Measurements from ENCODE around the gene SCNM1.
A peak's percentile ranks its signal among the peaks of the same experiment; 100 is the strongest.

The SCNM1 gene, protein sequence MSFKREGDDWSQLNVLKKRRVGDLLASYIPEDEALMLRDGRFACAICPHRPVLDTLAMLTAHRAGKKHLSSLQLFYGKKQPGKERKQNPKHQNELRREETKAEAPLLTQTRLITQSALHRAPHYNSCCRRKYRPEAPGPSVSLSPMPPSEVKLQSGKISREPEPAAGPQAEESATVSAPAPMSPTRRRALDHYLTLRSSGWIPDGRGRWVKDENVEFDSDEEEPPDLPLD

GRCh38 chr1:151165738-151166504, at the start of gene SCNM1, which contains the start of gene LYSMD1:
TSS of gene SCNM1 (plus strand) at chr1:151166144. CDS start at chr1:151166153, 9 bp downstream.
TSS of gene LYSMD1 (minus strand) at chr1:151165902. CDS start at chr1:151165258, 644 bp downstream.
- DNase-seq, result peak; percentile 94 to 99 (median 97)
- intact Hi-C loops (cut with DNase I), result no loop called here

GRCh38 chr1:151124763-151125403, 41.1 kb upstream of the SCNM1 start:
- DNase-seq, result no peak
- intact Hi-C loops (cut with DNase I), result no loop called here

DNA sequence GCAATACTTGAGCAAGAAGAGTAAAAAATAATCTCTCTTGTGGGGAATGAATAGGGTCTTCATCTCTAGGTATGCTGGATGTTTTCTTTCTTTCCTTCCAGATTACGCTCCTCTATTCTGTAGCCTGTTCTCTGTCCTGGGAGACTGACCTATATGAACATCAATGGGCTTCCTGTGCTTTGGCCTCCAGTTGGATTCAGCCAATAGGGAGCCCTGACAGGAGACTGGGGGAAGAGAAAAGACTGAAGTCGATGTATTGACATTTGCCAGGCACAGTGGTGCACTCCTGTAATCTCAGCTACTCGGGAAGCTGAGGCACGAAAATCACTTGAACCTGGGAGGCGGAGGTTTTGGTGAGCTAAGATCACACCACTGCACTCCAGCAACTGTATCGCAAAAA, 37.1 kb upstream of the SCNM1 start:
- DNase-seq, result no peak
- intact Hi-C loops (cut with DNase I), result no loop called here

- intact Hi-C loops (cut with DNase I), result no loop called here
Measured at GRCh38 chr1:151130987-151131586, 34.9 kb upstream of the SCNM1 start.

GRCh38 chr1:151131701-151132334, 34.1 kb upstream of the SCNM1 start:
- intact Hi-C loops (cut with DNase I), result no loop called here
- DNase-seq, result peak in 5 of 10 donors; percentile 25 to 89 (median 28)

More at GRCh38 chr1:151130987-151131586, 34.9 kb upstream of the SCNM1 start:
- peak; percentile 47 to 97 (median 86) for DNase-seq

DNA sequence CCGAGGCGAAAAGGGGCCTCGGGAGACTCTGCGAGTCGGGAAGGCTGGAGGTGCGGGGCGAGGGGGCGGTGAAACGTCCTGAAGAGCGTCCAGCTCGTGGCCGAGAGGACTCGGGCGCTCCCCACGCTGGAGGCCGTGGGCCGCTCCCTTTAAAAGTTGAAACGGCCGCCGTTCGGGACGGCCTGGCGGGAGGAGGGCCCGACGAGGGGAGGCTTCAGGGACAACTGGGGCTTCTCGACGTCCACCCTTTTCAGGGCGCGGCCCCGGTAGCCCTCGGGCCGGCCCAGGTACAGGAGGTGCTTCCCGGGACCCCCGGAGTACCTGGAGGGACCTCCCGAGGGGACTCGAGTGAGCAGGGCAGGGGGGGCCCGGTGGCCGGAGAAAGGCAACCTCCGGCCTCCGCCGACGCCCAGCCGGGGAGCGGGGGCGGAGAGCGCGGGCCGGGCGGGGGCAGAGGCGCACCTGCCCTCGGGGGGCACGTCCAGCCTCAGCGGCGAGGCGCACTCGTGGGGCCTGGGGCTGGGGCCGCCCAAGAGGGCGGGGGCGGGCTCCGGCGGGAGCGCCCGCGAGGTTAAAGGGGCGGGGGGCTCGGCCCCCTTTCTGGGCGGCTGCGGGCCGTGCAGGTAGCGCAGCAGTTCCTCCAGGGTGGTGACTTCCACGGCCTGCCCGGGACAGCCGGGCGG, 33.5 kb upstream of the SCNM1 start:
- intact Hi-C loops (cut with DNase I), result no loop called here
- DNase-seq, result peak in 1 of 10 donors; percentile 66

DNA sequence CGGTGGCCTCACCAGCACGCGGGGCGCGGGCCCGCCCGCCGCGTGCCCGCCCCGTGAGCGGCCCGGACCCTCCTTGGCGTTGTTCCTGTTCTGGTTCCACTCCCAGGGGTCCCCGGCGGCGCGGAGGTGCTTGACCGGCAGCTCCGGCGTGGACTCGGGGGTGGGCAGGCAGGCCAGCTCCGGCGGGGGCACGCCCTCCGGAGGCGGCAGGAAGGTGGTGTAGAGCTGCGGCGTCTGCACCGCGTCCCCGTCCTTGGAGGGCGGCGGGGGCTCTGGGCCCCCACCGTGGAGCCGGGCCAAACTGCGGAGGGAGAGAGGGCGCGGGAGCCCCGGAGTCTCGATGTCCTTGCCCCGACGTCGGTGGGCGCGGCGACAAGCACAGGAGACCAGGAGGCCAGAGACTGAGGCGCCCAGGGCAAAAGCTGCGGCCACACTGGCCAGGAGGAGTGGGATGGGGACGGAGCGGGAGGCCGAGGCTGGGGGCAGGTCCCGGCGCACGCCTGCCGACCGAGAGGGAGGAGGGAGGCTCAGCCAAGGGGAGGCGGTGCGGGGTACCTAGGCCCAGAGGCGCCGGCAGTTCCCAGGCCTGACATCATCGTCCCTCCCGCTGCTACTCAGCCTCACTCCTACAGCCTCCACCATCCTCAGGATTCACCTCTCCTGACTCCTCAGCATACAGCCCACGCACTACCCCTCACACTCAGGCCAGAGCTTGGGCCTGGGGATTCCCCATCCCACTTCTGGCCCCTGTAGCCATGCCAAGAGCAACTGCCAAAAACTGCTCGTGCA, 32.7 kb upstream of the SCNM1 start:
- intact Hi-C loops (cut with DNase I), result no loop called here
- DNase-seq, result peak in 1 of 10 donors; percentile 80

DNA sequence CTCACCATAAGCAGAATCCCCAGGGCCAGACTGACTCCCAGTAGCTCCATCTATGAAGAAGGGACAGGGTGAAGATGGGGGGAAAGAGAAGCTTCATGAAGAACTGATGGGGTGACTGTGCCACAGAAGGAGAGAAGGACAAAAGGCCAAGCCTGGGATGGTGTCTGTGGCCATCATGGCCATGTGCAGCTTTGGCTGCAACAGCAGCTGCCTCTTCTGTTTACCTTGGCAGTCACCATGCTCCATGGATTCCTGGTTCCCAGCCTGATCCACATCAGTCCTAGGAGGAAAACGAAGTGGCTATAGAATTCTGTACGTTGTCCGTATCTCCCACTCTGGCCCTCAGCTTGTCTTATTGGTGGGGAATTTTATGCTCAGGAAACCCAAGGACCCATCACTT, 31.5 kb upstream of the SCNM1 start:
- peak in 1 of 10 donors; percentile 32 for DNase-seq

DNA sequence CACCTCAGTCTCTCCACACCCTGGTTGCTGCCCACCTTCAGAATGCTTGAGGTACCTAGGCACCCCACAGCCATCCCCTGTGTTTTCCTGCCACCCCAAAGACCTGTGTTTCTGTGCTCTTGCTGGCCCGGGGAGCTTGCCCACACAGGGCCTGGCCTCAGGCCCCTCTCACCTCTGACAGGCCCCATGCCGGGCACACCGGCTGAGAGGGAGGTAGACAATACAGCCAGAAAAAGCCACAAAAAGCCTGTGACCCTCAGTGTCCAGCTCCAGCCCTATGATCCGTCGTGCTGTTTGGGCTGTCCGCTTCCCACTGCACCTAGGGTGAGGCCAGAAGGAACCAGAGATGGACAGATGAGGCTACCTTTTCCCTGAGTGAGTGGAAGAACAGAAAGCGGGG, 31.0 kb upstream of the SCNM1 start:
- intact Hi-C loops (cut with DNase I), result no loop called here
- peak in 1 of 10 donors; percentile 62 for DNase-seq

More for the DNA sequence above, 31.5 kb upstream of the SCNM1 start:
- intact Hi-C loops (cut with DNase I), result no loop called here

- intact Hi-C loops (cut with DNase I), result no loop called here
- peak in 1 of 10 donors; percentile 41 for DNase-seq
Measured at GRCh38 chr1:151135433-151136385, 30.2 kb upstream of the SCNM1 start.

DNA sequence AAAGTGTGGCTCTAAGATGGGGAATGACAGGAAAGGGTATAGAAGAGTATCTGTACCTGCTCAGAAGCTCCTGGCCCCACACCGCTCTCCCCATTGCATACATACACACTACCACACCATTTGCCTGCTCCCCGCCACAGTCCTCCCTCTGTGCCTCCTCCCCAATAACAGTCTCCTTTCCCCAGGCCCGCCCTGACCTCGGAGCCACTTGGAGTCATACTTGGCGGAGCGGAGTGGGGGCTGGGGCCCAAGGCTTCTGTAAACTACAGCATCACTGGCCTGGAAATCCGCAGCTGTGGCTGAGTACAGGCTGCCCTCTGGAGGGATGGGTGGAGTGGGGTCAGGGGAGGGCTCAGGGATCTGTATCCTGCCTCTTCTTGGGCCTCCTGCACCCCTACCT, 28.2 kb upstream of the SCNM1 start:
- DNase-seq, result no peak
- intact Hi-C loops (cut with DNase I), result no loop called here

DNA sequence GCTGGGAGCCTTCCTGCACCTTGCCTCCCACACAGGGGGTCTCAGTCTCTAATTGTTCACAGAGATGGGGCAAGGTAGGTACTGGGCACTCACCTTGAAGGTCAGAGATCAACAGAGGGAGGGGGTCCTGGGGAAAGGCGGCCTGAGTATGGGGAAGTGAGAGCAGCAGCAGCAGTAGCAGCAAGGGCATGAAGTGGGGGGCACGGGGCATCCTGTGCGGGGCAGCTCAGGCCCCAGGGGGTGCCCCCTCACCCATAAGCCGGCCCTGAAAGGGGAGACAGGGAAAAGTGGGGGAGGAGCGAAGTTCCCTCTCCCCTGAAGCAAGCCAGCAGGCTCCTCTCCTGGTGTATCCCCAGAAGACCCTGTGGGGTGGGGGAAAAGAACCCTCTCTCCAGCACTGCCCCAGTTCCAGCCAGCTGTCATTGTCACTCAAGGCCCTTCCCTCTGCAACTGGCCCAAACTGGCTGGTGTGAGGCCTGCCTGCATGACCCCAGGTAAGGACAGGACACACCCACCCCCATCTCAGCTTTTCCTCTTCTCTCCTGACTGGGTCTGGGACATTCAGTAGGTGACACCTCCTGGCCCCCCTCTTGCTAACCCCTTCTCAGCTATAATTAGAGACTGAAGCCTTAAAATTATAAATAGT, 23.4 kb upstream of the SCNM1 start:
- no peak for DNase-seq
- intact Hi-C loops (cut with DNase I), result loop anchor here (10.0 kb wide), 1 partner anchor 68 kb away; the partner anchor contains the start of gene GABPB2

DNA sequence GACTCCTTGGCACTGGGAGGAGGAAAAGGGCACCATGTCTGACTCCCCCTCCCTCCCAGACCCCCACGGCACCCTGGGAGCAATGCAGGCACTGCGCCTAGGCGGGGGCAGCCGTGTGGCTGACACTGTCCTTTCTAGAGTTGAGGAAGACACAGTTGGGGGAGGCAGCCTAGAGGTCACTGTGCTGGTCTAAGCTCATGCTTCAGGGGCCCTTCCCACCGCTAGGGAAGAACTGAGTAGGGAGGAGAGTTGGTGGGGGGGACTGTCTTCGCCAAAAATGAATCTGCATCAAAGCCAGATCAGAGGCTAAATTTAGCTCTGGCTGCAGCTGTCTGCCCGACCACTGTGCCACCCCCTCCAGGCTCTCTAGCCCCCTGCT, 22.9 kb upstream of the SCNM1 start:
- intact Hi-C loops (cut with DNase I), result loop anchor here (10.0 kb wide), 1 partner anchor 68 kb away; the partner anchor contains the start of gene GABPB2
- DNase-seq, result no peak

- intact Hi-C loops (cut with DNase I), result loop anchor here (10.0 kb wide), 1 partner anchor 69 kb away; the partner anchor contains the start of gene GABPB2
- peak in 1 of 10 donors; percentile 19 for DNase-seq
Measured at GRCh38 chr1:151143986-151144385, 22.0 kb upstream of the SCNM1 start.

DNA sequence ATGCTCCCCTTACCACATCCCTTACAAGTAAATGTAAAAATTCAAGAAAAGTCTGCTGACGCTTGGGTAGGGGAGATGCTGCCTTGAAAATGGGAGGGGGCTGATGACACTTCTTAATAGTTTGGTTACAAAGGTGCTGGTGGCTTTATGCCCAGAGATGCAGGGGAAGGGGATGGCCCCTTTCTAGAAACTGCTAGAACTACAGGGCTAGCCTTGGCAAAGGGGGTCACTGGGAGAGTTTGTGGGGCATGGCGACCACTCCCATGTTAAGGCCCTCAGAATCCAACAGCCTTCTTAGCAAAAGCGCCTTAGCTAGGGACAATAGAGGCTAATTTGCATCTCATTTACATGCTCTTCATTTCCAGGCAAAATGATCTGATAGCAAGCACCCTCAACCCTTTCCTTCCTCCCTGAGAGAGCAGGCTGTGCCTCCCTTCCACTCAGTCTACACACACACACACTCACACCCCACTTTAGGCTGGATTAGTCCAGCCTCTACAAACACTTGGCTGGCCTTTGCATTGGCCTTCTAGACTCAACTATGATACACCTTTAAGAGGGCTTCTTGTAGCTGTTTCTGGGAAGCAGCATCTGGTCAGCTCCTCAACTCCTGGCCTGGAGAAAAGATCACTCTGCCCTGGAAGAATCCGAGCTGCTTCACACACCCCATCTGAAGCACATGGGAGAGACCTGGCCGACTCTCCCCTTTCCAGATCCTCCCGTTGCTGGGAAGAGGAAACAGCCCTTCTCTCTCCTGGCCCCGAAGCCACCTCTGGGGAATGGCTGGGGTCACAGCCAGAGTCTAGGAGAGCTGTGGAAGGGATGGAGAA, 21.3 kb upstream of the SCNM1 start:
- DNase-seq, result peak in 1 of 10 donors; percentile 25
- intact Hi-C loops (cut with DNase I), result loop anchor here (10.0 kb wide), 1 partner anchor 70 kb away; the partner anchor contains the start of gene GABPB2

Measured in posterior cingulate gyrus (tissue), 11 donors.